KMS-11 (cell line): ENCODE data around the gene ZSWIM9.

Experiments
- H2AFZ ChIP-seq: fragments of 200-600 bp; sonication (generic); 2 replicates; pipeline ENCODE4 v1.6.1; 2016; ENCODE audit warnings: antibody characterized with exemption, mixed run types, low read depth
- H3K27ac ChIP-seq: fragments of 200-600 bp; sonication (generic); 2 replicates; pipeline ENCODE4 v1.6.1; 2016; ENCODE audit warnings: mild to moderate bottlenecking, mixed run types
- H3K27me3 ChIP-seq: fragments of 200-600 bp; sonication (generic); 2 replicates; pipeline ENCODE4 v1.6.1; 2017; ENCODE audit warnings: mild to moderate bottlenecking, low read depth, mixed run types, moderate library complexity; ENCODE audit not compliant: insufficient read depth
- H3K36me3 ChIP-seq: fragments of 200-600 bp; sonication (generic); 2 replicates; pipeline ENCODE4 v1.6.1; 2017; ENCODE audit warnings: mild to moderate bottlenecking, mixed run types; ENCODE audit not compliant: insufficient read depth
- H3K4me1 ChIP-seq: fragments of 200-600 bp; sonication (generic); 2 replicates; pipeline ENCODE4 v1.6.1; 2016; ENCODE audit warnings: mild to moderate bottlenecking, low read depth, mixed run types; ENCODE audit not compliant: poor library complexity, severe bottlenecking
- H3K4me2 ChIP-seq: fragments of 200-600 bp; sonication (generic); 2 replicates; pipeline ENCODE4 v1.7.0; 2016; ENCODE audit warnings: mild to moderate bottlenecking, mixed run types
- H3K4me3 ChIP-seq: fragments of 200-600 bp; sonication (generic); IDR thresholded peaks from 2 replicates; pipeline ENCODE4 v1.6.1; 2017; ENCODE audit warnings: low read depth, low read length, mixed read lengths; ENCODE audit not compliant: insufficient read depth
- H3K79me2 ChIP-seq: fragments of 200-600 bp; sonication (generic); 2 replicates; pipeline ENCODE4 v1.6.1; 2016; ENCODE audit warnings: low read depth, mixed run types; ENCODE audit not compliant: insufficient read depth
- H3K9ac ChIP-seq: fragments of 200-600 bp; sonication (generic); 2 replicates; pipeline ENCODE4 v1.6.1; 2016; ENCODE audit warnings: mild to moderate bottlenecking, mixed run types
- H4K20me1 ChIP-seq: fragments of 200-600 bp; sonication (generic); 2 replicates; pipeline ENCODE4 v1.6.1; 2016; ENCODE audit warnings: mild to moderate bottlenecking, mixed run types; ENCODE audit not compliant: insufficient read depth
- CTCF ChIP-seq: fragments of 200-600 bp; sonication (generic); conservative IDR thresholded peaks from 2 replicates; pipeline ENCODE4 v1.6.1; 2017; ENCODE audit warnings: low read depth, mild to moderate bottlenecking, antibody characterized with exemption, low read length, moderate library complexity, mixed read lengths

ZSWIM9 gene

DNA sequence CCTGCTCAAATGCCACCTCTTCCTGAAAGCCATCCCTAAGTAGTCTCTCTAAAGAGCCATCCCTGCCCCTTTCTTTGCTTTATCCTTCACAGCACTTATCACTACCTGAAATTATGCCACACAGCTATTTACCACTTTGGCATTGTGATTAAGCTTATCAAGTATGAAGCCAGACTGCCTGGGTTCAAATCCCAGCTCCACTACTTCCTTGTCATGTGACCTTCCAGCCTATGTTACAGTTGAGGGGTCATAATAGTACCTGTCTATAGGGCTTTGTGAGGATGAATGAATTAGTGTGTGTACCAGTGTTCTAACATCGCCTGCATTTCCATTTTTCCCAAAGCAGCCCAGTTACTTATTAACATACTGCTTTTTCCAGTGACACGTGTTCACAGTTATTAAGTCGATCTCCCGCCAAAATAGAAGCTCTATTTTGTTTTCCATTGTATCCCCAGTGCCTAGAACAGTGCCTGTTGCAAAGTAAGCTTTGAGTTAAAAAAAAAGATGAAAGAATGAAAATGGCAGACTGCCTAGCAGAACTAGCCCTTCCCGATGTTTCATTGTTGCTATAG, 32.8 kb downstream of the ZSWIM9 start:
- no peaks in the 10 kb centered on the region for H3K27me3 ChIP-seq
- H3K4me2 ChIP-seq, result peak overlapping the region; percentile 41
- H3K27ac ChIP-seq, result peak overlapping the region; percentile 25
- H3K79me2 ChIP-seq, result no peaks in the 10 kb centered on the region
- peak overlapping the region; percentile 89 for H2AFZ ChIP-seq
- H3K4me1 ChIP-seq, result peaks cover 12% of the 10 kb centered on the region
- H3K4me3 ChIP-seq, result no peak overlapping the region
- no peaks in the 10 kb centered on the region for H3K36me3 ChIP-seq
- TF ChIP-seq CTCF, result no peak
- peak overlapping the region; percentile 49; the same call in 1 of the 2 replicates for H3K9ac ChIP-seq
- H4K20me1 ChIP-seq, result no peaks in the 10 kb centered on the region

DNA sequence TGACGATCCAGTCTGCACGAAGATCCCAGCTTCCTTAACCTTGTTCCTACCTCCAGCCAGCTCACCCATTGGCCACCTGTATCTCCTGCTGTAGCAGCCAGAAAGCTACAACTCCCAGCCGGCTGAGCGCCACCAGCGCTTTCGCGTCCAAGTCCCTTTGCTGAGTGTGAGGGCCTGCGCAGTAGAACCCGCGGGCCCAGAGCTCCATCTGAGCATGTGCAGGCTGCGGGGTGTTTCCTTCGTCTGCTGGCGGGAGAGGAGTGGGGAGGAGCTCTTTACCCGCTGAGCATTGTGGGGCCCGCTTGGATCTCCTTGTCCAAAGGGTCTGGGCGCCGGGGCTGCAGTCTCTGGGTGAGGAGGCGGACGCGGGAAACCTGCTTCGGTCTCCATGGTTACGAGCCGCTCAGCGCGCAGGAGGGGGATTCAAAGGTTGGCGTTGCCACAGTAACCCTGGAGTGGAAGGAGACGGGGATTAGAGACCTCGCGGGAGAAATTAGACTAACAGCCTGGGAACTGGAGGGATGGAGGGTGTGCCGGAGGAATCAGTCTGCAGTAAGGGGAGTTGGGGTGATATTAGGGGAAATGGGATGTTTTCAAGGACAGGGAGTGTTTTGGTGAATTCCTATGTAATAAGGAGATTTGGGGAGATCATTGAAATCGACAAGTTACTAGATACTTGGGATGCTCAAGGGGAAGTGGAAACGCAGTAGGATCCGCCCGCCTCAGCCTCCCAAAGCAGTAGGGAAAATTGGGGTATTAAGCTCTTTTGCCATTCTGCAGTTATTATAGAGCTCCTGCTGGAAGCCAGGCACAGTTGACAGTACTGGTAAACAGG, 33.5 kb downstream of the ZSWIM9 start:
- H3K4me1 ChIP-seq, result peaks cover 12% of the 10 kb centered on the region
- H3K27ac ChIP-seq, result peak overlapping the region; percentile 25
- H3K9ac ChIP-seq, result peak overlapping the region; percentile 49; the same call in 1 of the 2 replicates
- H2AFZ ChIP-seq, result peak overlapping the region; percentile 89
- TF ChIP-seq CTCF, result no peak
- H3K27me3 ChIP-seq, result no peaks in the 10 kb centered on the region
- no peak overlapping the region for H3K4me3 ChIP-seq
- H4K20me1 ChIP-seq, result no peaks in the 10 kb centered on the region
- H3K79me2 ChIP-seq, result no peaks in the 10 kb centered on the region
- H3K4me2 ChIP-seq, result peak overlapping the region; percentile 41
- H3K36me3 ChIP-seq, result no peaks in the 10 kb centered on the region

DNA sequence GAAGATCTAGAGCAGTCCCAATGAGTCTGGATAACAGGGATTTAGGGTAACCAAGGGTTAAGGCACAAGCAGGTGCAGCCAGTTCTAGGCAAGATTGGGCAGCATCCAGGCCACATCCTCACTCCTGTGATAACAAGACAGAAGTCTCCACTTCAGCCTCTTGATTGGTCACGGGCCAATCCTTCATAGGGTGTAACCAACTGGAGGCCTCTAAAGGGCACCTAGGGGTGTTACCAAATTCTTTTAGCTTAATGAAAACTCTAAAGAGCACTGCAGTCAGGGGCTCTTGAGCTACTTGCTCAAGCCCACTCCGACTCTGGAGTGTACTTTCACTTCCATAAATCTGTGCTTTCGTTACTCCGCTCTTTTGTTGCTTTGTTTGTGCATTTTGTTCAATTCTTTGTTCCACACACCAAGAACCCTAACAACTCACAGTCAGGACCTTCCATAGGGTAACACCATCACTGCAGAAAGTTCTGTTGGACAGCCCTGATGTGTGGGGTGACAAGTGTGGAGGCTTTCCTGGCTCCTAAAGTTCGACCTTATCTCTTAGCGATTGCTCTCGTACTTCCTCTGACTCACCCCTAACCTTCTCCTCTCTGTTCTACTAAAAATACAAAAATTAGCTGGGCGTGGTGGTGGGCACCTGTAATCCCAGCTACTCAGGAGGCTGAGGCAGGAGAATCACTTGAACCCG, 36.1 kb downstream of the ZSWIM9 start:
- TF ChIP-seq CTCF, result no peak
- Histone ChIP-seq H3K27ac (no peak overlapping the region), H3K4me1 (peaks cover 12% of the 10 kb centered on the region), H3K79me2 (no peaks in the 10 kb centered on the region), H3K27me3 (no peaks in the 10 kb centered on the region), H3K4me2 (no peak overlapping the region), H3K9ac (no peak overlapping the region), H4K20me1 (no peaks in the 10 kb centered on the region), H2AFZ (no peak overlapping the region), H3K36me3 (no peaks in the 10 kb centered on the region), H3K4me3 (no peak overlapping the region)

GRCh38 chr19:48210005-48210404, 39.5 kb downstream of the ZSWIM9 start:
- H2AFZ ChIP-seq, result no peak overlapping the region
- H3K36me3 ChIP-seq, result no peaks in the 10 kb centered on the region
- H4K20me1 ChIP-seq, result no peaks in the 10 kb centered on the region
- H3K9ac ChIP-seq, result no peak overlapping the region
- no peaks in the 10 kb centered on the region for H3K27me3 ChIP-seq
- H3K4me3 ChIP-seq, result no peak overlapping the region
- peaks cover 2% of the 10 kb centered on the region for H3K4me1 ChIP-seq
- H3K4me2 ChIP-seq, result no peak overlapping the region
- no peak for TF ChIP-seq CTCF
- no peak overlapping the region for H3K27ac ChIP-seq
- H3K79me2 ChIP-seq, result no peaks in the 10 kb centered on the region
